Measurements from ENCODE around the gene JAKMIP3.

Gene JAKMIP3

DNA sequence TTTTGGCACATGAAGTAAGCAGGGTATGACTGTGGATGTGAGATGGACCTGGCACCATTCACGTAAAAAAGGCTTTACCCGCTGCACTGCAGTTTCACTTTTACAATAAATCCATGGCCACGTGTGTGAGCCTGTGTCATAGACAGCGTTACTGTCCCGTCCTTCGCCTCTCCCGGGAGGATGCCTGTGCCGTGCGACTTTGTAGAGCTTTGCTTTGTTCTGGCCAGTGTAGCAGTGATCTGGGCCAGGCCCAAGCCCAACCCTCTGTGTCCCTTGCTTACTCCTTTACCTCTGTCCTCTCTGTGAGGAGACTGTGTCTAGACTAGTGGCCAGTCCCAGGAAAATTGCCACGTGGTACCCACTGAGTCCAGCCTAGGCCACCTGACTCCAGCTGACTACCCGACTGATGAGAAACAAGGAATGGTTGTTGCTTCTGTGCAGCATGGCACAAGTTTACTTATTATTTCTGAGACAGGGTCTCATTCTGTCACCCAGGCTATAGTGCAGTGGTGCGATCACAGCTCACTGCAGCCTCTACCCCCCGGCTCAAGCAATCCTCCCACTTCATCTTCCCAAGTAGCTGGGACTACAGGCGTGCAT, 48.1 kb downstream of the JAKMIP3 start:
- H3K27me3 ChIP-seq (ENCODE audit: insufficient read depth, low read depth, severe bottlenecking) = no peaks in the 10 kb centered on the region
- TF ChIP-seq, protein P1, sequence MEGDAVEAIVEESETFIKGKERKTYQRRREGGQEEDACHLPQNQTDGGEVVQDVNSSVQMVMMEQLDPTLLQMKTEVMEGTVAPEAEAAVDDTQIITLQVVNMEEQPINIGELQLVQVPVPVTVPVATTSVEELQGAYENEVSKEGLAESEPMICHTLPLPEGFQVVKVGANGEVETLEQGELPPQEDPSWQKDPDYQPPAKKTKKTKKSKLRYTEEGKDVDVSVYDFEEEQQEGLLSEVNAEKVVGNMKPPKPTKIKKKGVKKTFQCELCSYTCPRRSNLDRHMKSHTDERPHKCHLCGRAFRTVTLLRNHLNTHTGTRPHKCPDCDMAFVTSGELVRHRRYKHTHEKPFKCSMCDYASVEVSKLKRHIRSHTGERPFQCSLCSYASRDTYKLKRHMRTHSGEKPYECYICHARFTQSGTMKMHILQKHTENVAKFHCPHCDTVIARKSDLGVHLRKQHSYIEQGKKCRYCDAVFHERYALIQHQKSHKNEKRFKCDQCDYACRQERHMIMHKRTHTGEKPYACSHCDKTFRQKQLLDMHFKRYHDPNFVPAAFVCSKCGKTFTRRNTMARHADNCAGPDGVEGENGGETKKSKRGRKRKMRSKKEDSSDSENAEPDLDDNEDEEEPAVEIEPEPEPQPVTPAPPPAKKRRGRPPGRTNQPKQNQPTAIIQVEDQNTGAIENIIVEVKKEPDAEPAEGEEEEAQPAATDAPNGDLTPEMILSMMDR (IDR thresholded peaks at IDR 0.05; ENCODE audit: low read depth, low read length) = no peak
- H3K27ac ChIP-seq = no peak overlapping the region
- peak; percentile 3 for DNase-seq
- H3K36me3 ChIP-seq = no peaks in the 10 kb centered on the region
- no peaks in the 10 kb centered on the region for H3K9me3 ChIP-seq (ENCODE audit: severe bottlenecking)
- no peak overlapping the region for H3K4me3 ChIP-seq (ENCODE audit: low read depth, low read length)

GRCh38 chr10:132114953-132115520, 49.3 kb downstream of the JAKMIP3 start:
- Histone ChIP-seq H3K9me3 (ENCODE audit: severe bottlenecking) (no peaks in the 10 kb centered on the region), H3K4me3 (ENCODE audit: low read depth, low read length) (no peak overlapping the region), H3K27ac (no peak overlapping the region), H3K36me3 (no peaks in the 10 kb centered on the region), H3K27me3 (ENCODE audit: insufficient read depth, low read depth, severe bottlenecking) (no peaks in the 10 kb centered on the region)
- TF ChIP-seq, protein P1 (IDR thresholded peaks at IDR 0.05; ENCODE audit: low read depth, low read length) = no peak
- DNase-seq = no peak
